GM12872 (cell line): ENCODE results near the gene WDR7.

Experiments used
- CTCF ChIP-seq: IDR thresholded peaks from 3 replicates; pipeline ENCODE4 v1.5.1; 2011; ENCODE audit warnings: low read depth, mild to moderate bottlenecking, low read length, moderate library complexity; ENCODE audit not compliant: insufficient read depth

Gene WDR7

GRCh38 chr18:56723068-56723467, 71.9 kb downstream of the WDR7 start:
- no peak for TF ChIP-seq CTCF

GRCh38 chr18:56723706-56724105, 72.5 kb downstream of the WDR7 start:
- no peak for TF ChIP-seq CTCF

DNA sequence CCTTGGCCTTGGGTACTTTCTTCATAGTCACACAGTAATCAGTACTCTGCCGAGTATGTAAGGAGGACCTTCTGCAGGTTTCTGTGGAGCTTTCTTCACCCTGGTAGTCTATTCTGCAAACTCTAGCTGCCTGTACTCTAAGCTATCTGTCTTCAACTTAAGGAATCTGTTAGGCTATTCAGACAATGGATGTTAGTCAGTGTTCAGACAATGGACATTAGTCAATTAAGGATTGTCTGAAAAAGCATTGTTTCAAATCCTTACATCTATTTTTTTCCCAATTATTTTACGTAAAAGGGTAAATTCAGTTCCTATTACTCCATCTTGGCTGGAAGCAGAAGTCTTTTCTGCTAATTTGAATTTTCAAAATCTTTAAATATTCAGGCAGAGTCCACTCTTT, 75.7 kb downstream of the WDR7 start:
- TF ChIP-seq CTCF: no peak

- no peak for TF ChIP-seq CTCF
Observed at GRCh38 chr18:56727399-56727798, 76.2 kb downstream of the WDR7 start.

DNA sequence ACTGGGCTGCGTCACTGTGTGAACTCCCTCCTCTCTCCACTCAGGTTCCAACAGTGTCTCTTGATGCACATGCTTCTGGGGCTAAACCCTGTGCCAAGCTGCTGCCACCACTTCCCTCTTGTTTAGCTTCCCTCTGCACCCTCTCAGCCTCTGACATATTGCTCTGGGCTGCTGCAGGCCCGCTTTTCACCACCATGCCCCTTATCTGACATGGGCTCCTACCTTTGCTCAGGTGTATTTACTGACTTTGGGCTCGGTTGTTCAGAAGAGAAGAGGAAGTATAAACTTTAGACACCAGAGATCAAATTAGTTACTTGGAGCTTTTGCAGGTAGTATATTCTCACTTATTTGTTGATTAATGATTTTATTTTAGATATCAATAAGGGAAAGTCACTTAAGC, 77.6 kb downstream of the WDR7 start:
- TF ChIP-seq CTCF: no peak

DNA sequence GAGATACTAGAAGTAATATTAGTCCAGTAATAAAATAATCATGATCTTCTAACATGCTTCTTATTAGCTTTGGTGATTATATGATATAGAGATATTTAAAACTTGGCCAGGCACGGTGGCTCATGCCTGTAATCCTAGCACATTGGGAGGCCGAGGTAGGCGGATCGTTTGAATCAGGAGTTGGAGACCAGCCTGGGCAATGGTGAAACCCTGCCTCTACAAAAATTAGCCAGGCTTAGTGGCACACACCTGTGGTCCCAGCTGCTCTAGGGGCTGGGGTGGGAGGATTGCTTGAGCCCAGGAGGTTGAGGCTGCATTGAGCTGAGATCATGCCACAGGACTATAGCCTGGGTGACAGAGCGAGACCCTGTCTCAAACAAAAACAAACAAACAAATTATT, 87.0 kb downstream of the WDR7 start:
- no peak for TF ChIP-seq CTCF

GRCh38 chr18:56739731-56740130, 88.6 kb downstream of the WDR7 start:
- TF ChIP-seq CTCF: no peak

DNA sequence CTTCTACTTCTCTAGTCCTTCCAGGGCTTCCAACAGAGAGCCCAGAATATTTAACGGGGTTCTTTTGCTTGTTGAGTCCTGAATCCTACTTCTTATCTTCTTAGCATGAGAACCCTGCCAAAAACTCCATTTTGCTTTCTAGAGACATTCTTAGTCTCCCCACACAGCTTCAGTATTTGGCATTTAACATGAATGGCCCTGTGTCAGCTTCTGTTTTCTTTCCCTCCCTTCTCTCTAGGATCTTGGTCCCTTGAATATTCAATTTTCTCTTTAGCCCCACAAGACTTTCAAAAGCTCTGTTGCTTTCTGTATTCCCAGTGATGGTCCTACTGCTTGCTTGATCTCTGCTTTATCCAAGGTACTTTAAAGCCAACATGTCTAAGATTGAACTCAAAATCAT, 89.5 kb downstream of the WDR7 start:
- no peak for TF ChIP-seq CTCF
